Natural killer cell (primary cell): ENCODE measurements around the gene ROM1. TPM values are rescaled to one million over a fixed set of nuclear protein-coding genes. Genes with fewer than 3 reads are reported as not detected.
"Not testable (repeated sequence)": the region's sequence is repeated elsewhere in the genome, so short reads cannot be mapped to it uniquely, and the experiment has no call there.

Source experiments
- ATAC-seq, 3 donors: fragments of 150-1000 bp in 2 of 3; fragments of 200-7000 bp in 1 of 3; cut with Tn5 transposase; 1 replicate in 1 of 3; 2 replicates in 2 of 3; pipeline ENCODE4 v1.10.0; 2021; ENCODE audit warnings: mild to moderate bottlenecking in 2 of 3, moderate library complexity in 2 of 3
- DNase-seq, 2 donors: peaks; one replicate each; pipeline versions ENCODE4 v3.0.0 to v3.0.0-alpha.2; 2013 to 2021; ENCODE audit warnings: mixed read lengths in 1 of 2
- H3K27ac ChIP-seq: one replicate; pipeline ENCODE4 v1.5.1; 2013; ENCODE audit warnings: mild to moderate bottlenecking, low read length
- H3K27me3 ChIP-seq: one replicate; pipeline ENCODE4 v1.6.1; 2013; ENCODE audit warnings: low read length; ENCODE audit not compliant: control insufficient read depth, insufficient read depth
- H3K36me3 ChIP-seq: one replicate; pipeline ENCODE4 v1.6.1; 2013; ENCODE audit warnings: low read length; ENCODE audit not compliant: control insufficient read depth, insufficient read depth
- H3K4me1 ChIP-seq: one replicate; pipeline ENCODE4 v1.6.1; 2013; ENCODE audit warnings: low read length; ENCODE audit not compliant: control insufficient read depth, insufficient read depth
- H3K4me3 ChIP-seq: one replicate; pipeline ENCODE4 v1.5.1; 2013; ENCODE audit warnings: low read length
- H3K9me3 ChIP-seq: one replicate; pipeline ENCODE4 v1.6.1; 2013; ENCODE audit warnings: low read length; ENCODE audit not compliant: control insufficient read depth, insufficient read depth
- H3K27ac Mint-ChIP-seq, 2 donors: one replicate each; pipeline ENCODE4 v1.8.0; 2022; ENCODE audit warnings: mild to moderate bottlenecking in 2 of 2, mixed read lengths in 2 of 2, moderate library complexity in 1 of 2
- H3K27me3 Mint-ChIP-seq, 2 donors: one replicate each; pipeline ENCODE4 v1.8.0; 2022; ENCODE audit warnings: low read depth in 2 of 2, mixed read lengths in 2 of 2
- H3K36me3 Mint-ChIP-seq: one replicate; pipeline ENCODE4 v1.8.0; 2022; ENCODE audit warnings: mixed read lengths
- H3K4me1 Mint-ChIP-seq, 2 donors: one replicate each; pipeline ENCODE4 v1.8.0; 2022; ENCODE audit warnings: mixed read lengths in 2 of 2
- H3K4me3 Mint-ChIP-seq: one replicate; pipeline ENCODE4 v1.8.0; 2022; ENCODE audit warnings: mild to moderate bottlenecking, moderate library complexity, mixed read lengths
- H3K9me3 Mint-ChIP-seq, 2 donors: one replicate each; pipeline ENCODE4 v1.8.0; 2022; ENCODE audit warnings: mixed read lengths in 2 of 2
- WGBS: methylation state at CpG from one replicate; pipeline ENCODE4 v1.1.7; 2013; ENCODE audit warnings: missing lambda C conversion rate; ENCODE audit not compliant: insufficient coverage; 5-methylcytosine and 5-hydroxymethylcytosine counted together
- intact Hi-C: fragments of 100-400 bp; cut with micrococcal nuclease; formaldehyde crosslinking; loops from one replicate; pipeline ENCODE4 v1.14.2; 2022
- total RNA-seq, 4 donors: library from RNA; stranded (reverse); fragments of 120-200 nt in 1 of 4; gene quantifications; one replicate each; pipeline versions ENCODE4 v1.2.3 to v1.2.4, GENCODE V29; 2013 to 2022
- TF ChIP-seq, protein P1 (sequence below): fragments of 200-600 bp; IDR thresholded peaks from one replicate; pipeline ENCODE4 v1.8.0; 2022; ENCODE audit warnings: antibody characterized with exemption

Gene ROM1
- total RNA-seq, 3 donors from 2014 or later (not counting 1 experiment from before 2014, with no cell fraction given) = 2.6 to 6.9 (median 3.9) TPM

- H3K27me3 ChIP-seq = no peaks in the 10 kb centered on the region
- no peaks in the 10 kb centered on the region for H3K9me3 ChIP-seq
- peak overlapping the region; percentile 74 to 98 for H3K27ac Mint-ChIP-seq
- H3K4me3 ChIP-seq = no peak overlapping the region
- no peaks in the 10 kb centered on the region for H3K36me3 Mint-ChIP-seq
- intact Hi-C loops = loop anchor here (5.0 kb wide), 1 partner anchor 93 kb away; the partner anchor contains the start of genes BSCL2 and GNG3
- H3K9me3 Mint-ChIP-seq = no peaks in the 10 kb centered on the region
- H3K27ac ChIP-seq = no peak overlapping the region
- peaks cover 30% of the 10 kb centered on the region for H3K36me3 ChIP-seq
- peaks cover 27% of the 10 kb centered on the region for H3K4me1 ChIP-seq
- H3K4me3 Mint-ChIP-seq = peak overlapping the region; percentile 37
- DNase-seq (no peak), ATAC-seq (no peak)
- H3K27me3 Mint-ChIP-seq = no peaks in the 10 kb centered on the region
- TF ChIP-seq, protein P1, sequence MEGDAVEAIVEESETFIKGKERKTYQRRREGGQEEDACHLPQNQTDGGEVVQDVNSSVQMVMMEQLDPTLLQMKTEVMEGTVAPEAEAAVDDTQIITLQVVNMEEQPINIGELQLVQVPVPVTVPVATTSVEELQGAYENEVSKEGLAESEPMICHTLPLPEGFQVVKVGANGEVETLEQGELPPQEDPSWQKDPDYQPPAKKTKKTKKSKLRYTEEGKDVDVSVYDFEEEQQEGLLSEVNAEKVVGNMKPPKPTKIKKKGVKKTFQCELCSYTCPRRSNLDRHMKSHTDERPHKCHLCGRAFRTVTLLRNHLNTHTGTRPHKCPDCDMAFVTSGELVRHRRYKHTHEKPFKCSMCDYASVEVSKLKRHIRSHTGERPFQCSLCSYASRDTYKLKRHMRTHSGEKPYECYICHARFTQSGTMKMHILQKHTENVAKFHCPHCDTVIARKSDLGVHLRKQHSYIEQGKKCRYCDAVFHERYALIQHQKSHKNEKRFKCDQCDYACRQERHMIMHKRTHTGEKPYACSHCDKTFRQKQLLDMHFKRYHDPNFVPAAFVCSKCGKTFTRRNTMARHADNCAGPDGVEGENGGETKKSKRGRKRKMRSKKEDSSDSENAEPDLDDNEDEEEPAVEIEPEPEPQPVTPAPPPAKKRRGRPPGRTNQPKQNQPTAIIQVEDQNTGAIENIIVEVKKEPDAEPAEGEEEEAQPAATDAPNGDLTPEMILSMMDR = no peak
- WGBS = 82% methylated on average over 8 of the region's 8 CpGs
- peaks cover 18 to 41% of the 10 kb centered on the region in 2 donors for H3K4me1 Mint-ChIP-seq
Measured at GRCh38 chr11:62614275-62614674, 1.2 kb downstream of the ROM1 start.

GRCh38 chr11:62615521-62615920 lies 2.5 kb downstream of the ROM1 start:
- no peaks in the 10 kb centered on the region for H3K36me3 Mint-ChIP-seq
- TF ChIP-seq, protein P1 = no peak
- no peaks in the 10 kb centered on the region for H3K9me3 ChIP-seq
- H3K4me3 ChIP-seq = no peak overlapping the region
- no peaks in the 10 kb centered on the region for H3K27me3 Mint-ChIP-seq
- DNase-seq = no peak
- H3K4me1 Mint-ChIP-seq = peaks cover 11 to 33% of the 10 kb centered on the region in 2 donors
- ATAC-seq = no peak
- H3K4me3 Mint-ChIP-seq = no peak overlapping the region
- no peak overlapping the region for H3K27ac Mint-ChIP-seq
- no peaks in the 10 kb centered on the region for H3K27me3 ChIP-seq
- H3K4me1 ChIP-seq = peaks cover 28% of the 10 kb centered on the region
- H3K36me3 ChIP-seq = peaks cover 26% of the 10 kb centered on the region
- intact Hi-C loops = no loop called here
- no peak overlapping the region for H3K27ac ChIP-seq
- H3K9me3 Mint-ChIP-seq = no peaks in the 10 kb centered on the region
- 77% methylated on average over 7 of the region's 7 CpGs for WGBS

DNA sequence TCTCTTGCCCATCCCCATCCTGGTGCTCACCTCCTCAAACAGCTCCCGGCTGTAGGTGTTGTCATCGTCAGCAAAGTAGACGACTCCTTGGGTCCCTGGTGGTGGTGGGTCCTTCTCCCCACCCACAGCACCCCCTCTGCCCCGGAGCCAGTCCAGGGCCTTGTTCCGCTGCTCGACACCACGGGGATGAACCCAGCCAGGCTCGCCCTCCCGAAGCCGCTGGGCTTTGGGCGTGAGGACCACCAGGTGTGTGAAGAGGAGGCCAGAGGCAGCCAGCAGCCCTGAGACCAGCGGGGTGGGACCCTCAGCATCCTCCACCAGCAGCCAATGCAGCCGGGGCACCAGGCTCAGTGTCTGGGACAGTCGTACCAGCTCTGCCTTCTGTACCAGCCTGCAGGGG lies 3.9 kb downstream of the ROM1 start:
- H3K27ac Mint-ChIP-seq, H3K27ac ChIP-seq, H3K27me3 ChIP-seq, H3K9me3 ChIP-seq, ATAC-seq, H3K36me3 Mint-ChIP-seq, H3K4me3 Mint-ChIP-seq, H3K4me3 ChIP-seq, intact Hi-C loops, H3K9me3 Mint-ChIP-seq, H3K27me3 Mint-ChIP-seq, DNase-seq: not testable (repeated sequence)
- H3K4me1 Mint-ChIP-seq = peaks cover 13 to 31% of the 10 kb centered on the region in 2 donors
- peaks cover 23% of the 10 kb centered on the region for H3K4me1 ChIP-seq
- WGBS = 96% methylated on average over 14 of the region's 14 CpGs
- H3K36me3 ChIP-seq = peaks cover 19% of the 10 kb centered on the region

- no peaks in the 10 kb centered on the region for H3K9me3 ChIP-seq
- WGBS = 39% methylated on average over 7 of the region's 8 CpGs
- H3K27ac ChIP-seq = peak overlapping the region; percentile 97
- H3K4me3 Mint-ChIP-seq = peak overlapping the region; percentile 93
- no peaks in the 10 kb centered on the region for H3K9me3 Mint-ChIP-seq
- H3K36me3 ChIP-seq = peaks cover 20% of the 10 kb centered on the region
- H3K27me3 Mint-ChIP-seq = no peaks in the 10 kb centered on the region
- H3K36me3 Mint-ChIP-seq = no peaks in the 10 kb centered on the region
- no peaks in the 10 kb centered on the region for H3K27me3 ChIP-seq
- DNase-seq (no peak), ATAC-seq (no peak)
- H3K27ac Mint-ChIP-seq = peak overlapping the region; percentile 94 to 98
- intact Hi-C loops = loop anchor here (1.0 kb wide), 1 partner anchor 8 kb away; the partner anchor contains the start of gene ROM1
- peaks cover 17 to 21% of the 10 kb centered on the region in 2 donors for H3K4me1 Mint-ChIP-seq
- H3K4me3 ChIP-seq = peak overlapping the region; percentile 77
- TF ChIP-seq, protein P1 = no peak
- H3K4me1 ChIP-seq = peaks cover 20% of the 10 kb centered on the region
Measured at GRCh38 chr11:62621027-62621566, 8.0 kb downstream of the ROM1 start.
